Right lobe of liver (tissue), 6 donors: ENCODE measurements around the gene GCC2. TPM values are rescaled to one million over a fixed set of nuclear protein-coding genes. Genes with fewer than 3 reads are reported as not detected.

Source experiments
- ATAC-seq, 4 donors: fragments of 200-7000 bp; cut with Tn5 transposase; one replicate each; pipeline ENCODE4 v1.9.1; 2020; ENCODE audit warnings: mild to moderate bottlenecking in 4 of 4, moderate library complexity in 4 of 4
- DNase-seq, 3 donors: peaks; one replicate each; pipeline ENCODE4 v3.0.0-alpha.2; 2020
- H3K27ac ChIP-seq, 3 donors: fragments of 200-600 bp; one replicate each; pipeline ENCODE4 v1.8.0; 2022
- H3K27me3 ChIP-seq, 2 donors: fragments of 200-600 bp; one replicate each; pipeline ENCODE4 v1.8.0; 2022
- H3K36me3 ChIP-seq, 4 donors: fragments of 200-600 bp; sonication (generic) in 1 of 4; one replicate each; pipeline versions ENCODE4 v1.5.1 to v1.8.0; 2017 to 2022; ENCODE audit warnings: control low read depth in 1 of 4
- H3K4me1 ChIP-seq, 4 donors: fragments of 200-600 bp; sonication (generic) in 1 of 4; one replicate each; pipeline versions ENCODE4 v1.5.1 to v1.8.0; 2017 to 2022; ENCODE audit warnings: control low read depth in 1 of 4
- H3K4me3 ChIP-seq, 3 donors: fragments of 200-600 bp; one replicate each; pipeline ENCODE4 v1.8.0; 2022
- H3K9me3 ChIP-seq, 4 donors: fragments of 200-600 bp; sonication (generic) in 1 of 4; one replicate each; pipeline versions ENCODE4 v1.5.1 to v1.8.0; 2017 to 2022; ENCODE audit warnings: control low read depth in 1 of 4
- POLR2A ChIP-seq: fragments of 450-650 bp; IDR thresholded peaks from one replicate; pipeline ENCODE4 v1.6.1; 2017; ENCODE audit warnings: antibody characterized with exemption, mild to moderate bottlenecking
- WGBS: methylation state at CpG from one replicate; pipeline ENCODE4 v1.1.6; 2018; ENCODE audit warnings: low coverage, low lambda C conversion rate; ENCODE audit not compliant: insufficient coverage; ENCODE audit errors: missing lambda C conversion rate; 5-methylcytosine and 5-hydroxymethylcytosine counted together
- intact Hi-C, 2 donors: fragments of 100-400 bp; cut with DNase I; formaldehyde crosslinking; loops; one replicate each; pipeline versions ENCODE4 v1.11.2 to v1.14.1; 2022
- total RNA-seq, 6 experiments: library from RNA; depleted of rRNA in 2 of 6; stranded (reverse); fragments of >200 nt in 2 of 6; fragmentation: NEBNext Ultra II Directional in 3 of 6; extraction: Animal tissue kit (Norgen Biotek cat#: 25700) in 3 of 6; gene quantifications; one replicate each; pipeline versions ENCODE4 v1.1.0 to v1.2.4, GENCODE V29; 2016 to 2023
- TF ChIP-seq, protein P1 (sequence below), 4 donors: fragments of 200-600 bp in 3 of 4; fragments of 450-650 bp in 1 of 4; IDR thresholded peaks; one replicate each; pipeline versions ENCODE4 v1.5.1 to v1.8.0; 2016 to 2022; ENCODE audit warnings: antibody characterized with exemption in 4 of 4, mild to moderate bottlenecking in 2 of 4
- donor health status: DM: no; HTN: yes; CAD: no.
- donor health status: DM: no; HTN: no; CAD: no.
- donor health status: DM: no; HTN: no; CAD: no.
- donor health status: DM: no; HTN: yes; CAD: no.
- donor health status: DM: no; HTN: yes; CAD: no.

Gene GCC2
- total RNA-seq, 6 experiments from 2014 or later = 11.9 to 24.7 (median 17.7) TPM

- no peaks in the 10 kb centered on the region for H3K4me1 ChIP-seq
- H3K4me3 ChIP-seq = no peak overlapping the region
- TF ChIP-seq POLR2A = no peak
- TF ChIP-seq, protein P1, sequence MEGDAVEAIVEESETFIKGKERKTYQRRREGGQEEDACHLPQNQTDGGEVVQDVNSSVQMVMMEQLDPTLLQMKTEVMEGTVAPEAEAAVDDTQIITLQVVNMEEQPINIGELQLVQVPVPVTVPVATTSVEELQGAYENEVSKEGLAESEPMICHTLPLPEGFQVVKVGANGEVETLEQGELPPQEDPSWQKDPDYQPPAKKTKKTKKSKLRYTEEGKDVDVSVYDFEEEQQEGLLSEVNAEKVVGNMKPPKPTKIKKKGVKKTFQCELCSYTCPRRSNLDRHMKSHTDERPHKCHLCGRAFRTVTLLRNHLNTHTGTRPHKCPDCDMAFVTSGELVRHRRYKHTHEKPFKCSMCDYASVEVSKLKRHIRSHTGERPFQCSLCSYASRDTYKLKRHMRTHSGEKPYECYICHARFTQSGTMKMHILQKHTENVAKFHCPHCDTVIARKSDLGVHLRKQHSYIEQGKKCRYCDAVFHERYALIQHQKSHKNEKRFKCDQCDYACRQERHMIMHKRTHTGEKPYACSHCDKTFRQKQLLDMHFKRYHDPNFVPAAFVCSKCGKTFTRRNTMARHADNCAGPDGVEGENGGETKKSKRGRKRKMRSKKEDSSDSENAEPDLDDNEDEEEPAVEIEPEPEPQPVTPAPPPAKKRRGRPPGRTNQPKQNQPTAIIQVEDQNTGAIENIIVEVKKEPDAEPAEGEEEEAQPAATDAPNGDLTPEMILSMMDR (IDR thresholded peaks at IDR 0.05) = no peak
- no peak overlapping the region for H3K27ac ChIP-seq
- H3K36me3 ChIP-seq = peaks cover 0 to 21% (median 8%) of the 10 kb centered on the region in 4 donors
- 100% methylated on average over 1 of the region's 1 CpG for WGBS
- DNase-seq (no peak), ATAC-seq (no peak)
- peaks cover 0 to 3% (median 0%) of the 10 kb centered on the region in 4 donors for H3K9me3 ChIP-seq
- intact Hi-C loops = no loop called here
- H3K27me3 ChIP-seq = no peaks in the 10 kb centered on the region
These were observed 10.4 kb downstream of the GCC2 start for GRCh38 chr2:108459441-108459840.

GRCh38 chr2:108460345-108461037, 11.5 kb downstream of the GCC2 start:
- WGBS = 76% methylated on average over 4 of the region's 4 CpGs
- intact Hi-C loops = no loop called here
- peaks cover 0 to 16% (median 12%) of the 10 kb centered on the region in 4 donors for H3K36me3 ChIP-seq

GRCh38 chr2:108477099-108477498, 28.1 kb downstream of the GCC2 start:
- ATAC-seq (no peak), DNase-seq (no peak)
- no peaks in the 10 kb centered on the region for H3K9me3 ChIP-seq
- no peaks in the 10 kb centered on the region for H3K27me3 ChIP-seq
- H3K27ac ChIP-seq = no peak overlapping the region
- no peaks in the 10 kb centered on the region for H3K4me1 ChIP-seq
- no peak for TF ChIP-seq POLR2A
- TF ChIP-seq, protein P1 (IDR thresholded peaks at IDR 0.05) = no peak
- peaks cover 0 to 44% (median 10%) of the 10 kb centered on the region in 4 donors for H3K36me3 ChIP-seq
- intact Hi-C loops = no loop called here
- no peak overlapping the region for H3K4me3 ChIP-seq
- 100% methylated on average over 1 of the region's 1 CpG for WGBS

More at GRCh38 chr2:108460345-108461037, 11.5 kb downstream of the GCC2 start:
- Histone ChIP-seq H3K4me1 (no peaks in the 10 kb centered on the region), H3K9me3 (peaks cover 0 to 3% (median 0%) of the 10 kb centered on the region in 4 donors), H3K4me3 (no peak overlapping the region), H3K27ac (no peak overlapping the region), H3K27me3 (no peaks in the 10 kb centered on the region)
- DNase-seq (no peak), ATAC-seq (no peak)
- TF ChIP-seq, protein P1 (IDR thresholded peaks at IDR 0.05) = no peak
- no peak for TF ChIP-seq POLR2A

GRCh38 chr2:108485253-108485652, 36.2 kb downstream of the GCC2 start:
- H3K4me3 ChIP-seq = no peak overlapping the region
- no peak for DNase-seq
- no peak for ATAC-seq
- no peaks in the 10 kb centered on the region for H3K4me1 ChIP-seq
- H3K27ac ChIP-seq = no peak overlapping the region
- H3K27me3 ChIP-seq = no peaks in the 10 kb centered on the region
- peaks cover 5 to 57% (median 13%) of the 10 kb centered on the region in 4 donors for H3K36me3 ChIP-seq
- TF ChIP-seq, protein P1 (IDR thresholded peaks at IDR 0.05) = no peak
- no peak for TF ChIP-seq POLR2A
- no peaks in the 10 kb centered on the region for H3K9me3 ChIP-seq
- WGBS = 89% methylated on average over 1 of the region's 2 CpGs
- intact Hi-C loops = no loop called here
